Hematopoietic multipotent progenitor cell treated with erythropoietin and hydrocortisone succinate and interleukin-3 and kit ligand, for 6 days (in vitro differentiated cells): Measurements from ENCODE around the gene TXK.
"Not testable (repeated sequence)": the region's sequence is repeated elsewhere in the genome, so short reads cannot be mapped to it uniquely, and the experiment has no call there.

Experiments
- DNase-seq: peaks from one replicate; pipeline ENCODE4 v3.0.0-alpha.2; 2015

TXK gene

GRCh38 chr4:48134081-48134480, at the start of gene TXK:
TSS of gene TXK (minus strand) at chr4:48134250. CDS start at chr4:48134170, 80 bp downstream.
- no peak for DNase-seq

DNA sequence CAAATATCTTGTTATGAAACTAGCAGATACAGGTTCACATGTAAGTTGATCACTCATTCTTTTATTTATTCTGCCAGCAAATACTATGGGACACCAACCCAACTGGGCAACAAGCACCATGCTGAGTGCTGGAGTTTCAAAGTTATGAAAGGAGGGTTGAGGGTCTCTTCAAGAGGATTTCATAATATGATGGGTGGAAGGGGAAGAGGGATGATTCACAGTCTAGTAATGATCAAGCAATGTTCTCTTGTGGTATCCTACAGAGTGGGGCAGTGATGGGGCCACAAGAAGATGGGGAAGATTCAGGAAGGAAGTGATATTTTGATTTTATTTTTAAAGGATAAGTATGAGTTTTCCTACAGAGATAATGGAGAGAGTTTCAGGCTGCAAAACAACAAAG, 46.2 kb upstream of the TXK start:
- DNase-seq: no peak

DNA sequence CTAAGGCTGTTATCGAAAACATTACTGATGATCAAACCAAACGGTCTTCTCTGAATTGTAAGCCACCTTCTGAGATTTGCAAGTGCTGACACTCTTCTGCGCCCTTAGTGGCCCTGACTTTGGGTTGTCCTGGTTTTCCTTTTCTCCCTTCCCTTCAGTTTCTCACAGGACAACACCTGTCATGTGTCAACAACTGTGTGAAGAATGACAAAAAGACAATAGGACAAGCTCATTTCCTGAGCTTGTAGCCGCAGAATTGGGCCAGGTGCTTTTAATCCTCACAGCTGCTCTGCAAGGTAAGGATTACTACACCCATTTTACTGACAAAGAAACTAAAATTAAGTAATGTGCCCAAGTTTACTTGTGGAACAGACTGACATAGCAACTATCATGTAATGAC, 44.9 kb upstream of the TXK start:
- no peak for DNase-seq

- no peak for DNase-seq
Observed at GRCh38 chr4:48175806-48176205, 41.8 kb upstream of the TXK start.

DNA sequence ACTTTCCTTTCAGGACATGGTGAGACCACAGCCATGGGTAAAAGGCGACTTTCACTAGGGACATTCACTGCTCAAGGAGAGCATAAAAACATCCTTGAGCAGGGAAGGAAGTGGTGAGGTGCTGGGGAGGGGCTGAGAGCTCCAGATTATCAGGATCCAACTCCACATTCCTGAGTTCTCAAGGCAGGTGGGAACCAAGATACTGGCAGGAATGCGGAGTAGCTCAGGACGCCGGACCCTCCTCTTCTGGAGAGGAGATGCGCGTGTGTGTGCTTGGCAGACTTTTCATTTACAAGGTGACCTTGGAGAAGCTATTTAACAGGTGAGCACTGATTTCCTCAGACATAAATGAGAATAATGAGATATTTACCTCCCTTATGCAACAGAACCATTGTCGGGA, 41.3 kb upstream of the TXK start:
- DNase-seq: no peak

DNA sequence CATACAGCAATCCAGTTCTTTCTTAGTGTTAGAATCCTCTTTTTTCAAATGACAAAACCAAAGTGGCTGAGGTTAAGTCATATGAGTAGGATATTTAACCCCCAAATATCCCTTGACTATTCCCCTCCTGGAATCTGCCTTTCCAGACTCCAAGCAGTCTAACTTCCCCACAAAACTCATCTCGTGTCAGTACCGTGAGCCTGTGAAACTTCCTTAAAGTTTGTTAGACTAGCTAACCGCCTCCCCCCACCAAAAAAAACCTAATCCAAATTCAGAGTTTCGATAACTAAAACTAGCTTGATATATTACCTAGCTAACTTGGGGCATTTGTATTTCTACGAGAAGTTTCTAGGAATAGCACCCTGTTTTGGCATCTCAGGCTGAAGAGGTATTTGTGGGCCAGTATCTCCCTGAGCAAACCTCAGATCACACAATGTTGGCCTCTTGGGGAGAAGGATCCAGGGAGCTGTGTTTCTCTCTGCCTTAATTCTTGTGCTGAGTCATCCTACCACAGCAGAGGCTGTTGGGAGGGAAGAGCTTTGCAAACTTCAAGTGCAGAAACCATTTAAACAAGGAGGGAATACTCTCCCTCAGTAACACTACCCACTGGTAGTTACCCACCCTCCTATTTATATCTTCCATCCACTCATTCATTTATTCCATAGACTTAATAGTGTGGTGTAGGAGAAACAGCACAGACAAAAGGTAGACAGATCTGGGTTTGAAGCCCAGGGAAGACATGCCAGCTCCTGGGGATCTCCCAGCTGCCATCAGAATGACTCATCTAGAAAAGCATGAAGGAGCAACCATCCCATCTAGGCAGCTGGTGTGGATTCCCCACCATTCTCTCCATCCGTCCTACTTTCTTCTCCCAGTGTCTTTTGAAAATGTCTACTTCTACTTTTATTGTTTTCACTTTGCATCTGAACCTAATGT, 39.3 kb upstream of the TXK start:
- DNase-seq: peak; percentile 90

GRCh38 chr4:48172651-48173050, 38.6 kb upstream of the TXK start:
- DNase-seq: no peak

- DNase-seq: no peak
Observed at GRCh38 chr4:48169636-48170035, 35.6 kb upstream of the TXK start.

- DNase-seq: no peak
Observed at GRCh38 chr4:48167538-48168263, 33.7 kb upstream of the TXK start.

DNA sequence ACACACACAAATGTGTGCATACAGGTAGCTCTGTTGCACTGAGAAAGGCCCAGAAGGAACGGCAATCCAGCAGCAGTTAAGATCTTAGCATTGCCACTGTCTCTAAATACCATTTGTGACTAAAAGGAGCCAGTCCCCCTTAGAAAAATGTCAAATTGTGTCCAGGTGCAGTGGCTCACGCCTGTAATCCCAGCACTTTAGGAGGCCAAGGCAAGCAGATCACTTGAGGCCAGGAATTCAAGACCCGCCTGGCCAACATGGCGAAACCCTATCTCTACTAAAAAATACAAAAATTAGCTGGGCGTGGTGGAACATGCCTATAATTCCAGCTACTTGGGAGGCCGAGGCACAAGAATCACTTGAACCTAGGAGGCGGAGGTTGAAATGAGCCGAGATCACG, 30.5 kb upstream of the TXK start:
- not testable (repeated sequence) for DNase-seq

- DNase-seq: no peak
Observed at GRCh38 chr4:48163746-48164145, 29.7 kb upstream of the TXK start.

GRCh38 chr4:48162162-48162561, 28.1 kb upstream of the TXK start:
- DNase-seq: no peak

GRCh38 chr4:48157271-48157670, 23.2 kb upstream of the TXK start:
- DNase-seq: no peak

DNA sequence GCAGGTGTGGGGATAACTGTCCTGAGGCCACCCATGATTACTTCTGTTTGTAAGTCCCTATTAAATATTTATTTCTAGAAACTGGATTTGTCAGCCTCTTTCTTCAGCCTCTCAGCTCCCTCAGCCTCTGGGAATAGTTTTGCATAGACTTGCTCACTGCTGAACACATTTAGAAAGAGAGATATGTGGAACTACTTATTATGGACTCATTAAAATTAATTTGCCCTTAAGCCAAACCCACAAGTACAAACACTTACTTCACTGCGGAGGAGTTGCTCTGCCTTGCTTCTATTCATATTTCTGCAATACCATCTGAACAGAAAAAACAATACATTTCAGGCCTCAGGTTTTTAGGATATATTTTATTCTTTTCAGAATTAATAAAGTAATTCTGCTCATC, 22.4 kb upstream of the TXK start:
- no peak for DNase-seq

GRCh38 chr4:48153791-48154550, 19.9 kb upstream of the TXK start:
- DNase-seq: no peak

- no peak for DNase-seq
Observed at GRCh38 chr4:48152259-48152658, 18.2 kb upstream of the TXK start.

DNA sequence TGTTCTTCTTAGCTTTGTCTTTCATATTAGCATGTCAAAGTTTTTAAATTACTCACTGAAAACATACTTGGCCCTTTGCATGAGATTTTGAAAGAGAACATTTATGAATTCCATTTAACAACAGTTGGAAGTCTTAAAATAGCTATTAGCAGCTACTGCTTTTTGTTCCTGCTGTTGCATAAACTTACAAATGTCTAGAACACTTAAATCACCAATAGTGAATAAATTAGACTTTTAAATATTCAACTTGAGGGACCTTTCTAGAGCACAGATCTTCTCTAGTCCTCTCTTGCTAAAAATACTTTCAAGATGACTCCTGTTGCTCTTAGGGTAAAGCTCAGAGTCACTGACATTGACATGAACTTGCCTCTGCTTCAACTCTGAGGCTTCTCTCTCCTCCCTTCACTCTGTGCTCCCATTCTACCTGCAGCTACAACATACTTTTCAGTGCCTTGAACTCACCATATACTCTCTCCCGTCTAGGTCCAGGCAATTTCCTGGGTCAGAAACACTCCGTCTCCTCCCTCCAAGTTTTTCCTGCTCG, 15.8 kb upstream of the TXK start:
- DNase-seq: no peak

- no peak for DNase-seq
Observed at GRCh38 chr4:48147621-48148020, 13.6 kb upstream of the TXK start.

GRCh38 chr4:48141048-48141447, 7.0 kb upstream of the TXK start:
- peak; percentile 84 for DNase-seq

- peak; percentile 65 for DNase-seq
Observed at GRCh38 chr4:48139691-48140090, 5.6 kb upstream of the TXK start.

- no peak for DNase-seq
Observed at GRCh38 chr4:48138936-48139335, 4.9 kb upstream of the TXK start.

- no peak for DNase-seq
Observed at GRCh38 chr4:48138511-48138910, 4.5 kb upstream of the TXK start.

- no peak for DNase-seq
Observed at GRCh38 chr4:48137846-48138245, 3.8 kb upstream of the TXK start.
